ENCODE measurements around the gene EVI5L. TPM values are rescaled to one million over a fixed set of nuclear protein-coding genes. Genes with fewer than 3 reads are reported as not detected.

The EVI5L gene
- total RNA-seq, 2 experiments from 2014 or later = 5.2 to 6.0 TPM

DNA sequence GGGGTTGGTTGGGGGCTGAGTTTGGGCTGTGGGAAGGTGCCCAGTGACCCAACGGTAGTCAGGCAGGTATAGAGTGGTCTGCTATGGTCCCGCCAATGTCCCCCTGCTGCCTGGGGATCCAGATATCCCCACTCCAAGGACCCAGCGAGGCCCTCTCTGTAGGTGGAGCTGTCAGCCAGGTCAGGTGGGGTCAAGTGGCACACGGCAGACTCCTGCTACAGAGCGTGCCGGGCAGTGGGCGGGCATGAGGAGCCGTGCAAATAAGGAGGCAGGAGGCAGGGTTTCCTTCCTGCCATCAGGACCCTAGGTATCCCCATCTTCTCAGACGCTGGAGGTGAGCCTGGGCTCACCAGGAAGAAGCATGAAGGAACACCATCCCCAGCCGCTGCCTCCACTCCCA is 14.9 kb downstream of the EVI5L start:
- H3K4me1 ChIP-seq (ENCODE audit: insufficient read depth, low read length) = no peaks in the 10 kb centered on the region
- intact Hi-C loops (cut with DNase I, micrococcal nuclease) = no loop called here
- H3K36me3 ChIP-seq (ENCODE audit: insufficient read depth, low read length) = no peaks in the 10 kb centered on the region
- CTCF ChIA-PET = no interaction called here
- TF ChIP-seq, protein P1, sequence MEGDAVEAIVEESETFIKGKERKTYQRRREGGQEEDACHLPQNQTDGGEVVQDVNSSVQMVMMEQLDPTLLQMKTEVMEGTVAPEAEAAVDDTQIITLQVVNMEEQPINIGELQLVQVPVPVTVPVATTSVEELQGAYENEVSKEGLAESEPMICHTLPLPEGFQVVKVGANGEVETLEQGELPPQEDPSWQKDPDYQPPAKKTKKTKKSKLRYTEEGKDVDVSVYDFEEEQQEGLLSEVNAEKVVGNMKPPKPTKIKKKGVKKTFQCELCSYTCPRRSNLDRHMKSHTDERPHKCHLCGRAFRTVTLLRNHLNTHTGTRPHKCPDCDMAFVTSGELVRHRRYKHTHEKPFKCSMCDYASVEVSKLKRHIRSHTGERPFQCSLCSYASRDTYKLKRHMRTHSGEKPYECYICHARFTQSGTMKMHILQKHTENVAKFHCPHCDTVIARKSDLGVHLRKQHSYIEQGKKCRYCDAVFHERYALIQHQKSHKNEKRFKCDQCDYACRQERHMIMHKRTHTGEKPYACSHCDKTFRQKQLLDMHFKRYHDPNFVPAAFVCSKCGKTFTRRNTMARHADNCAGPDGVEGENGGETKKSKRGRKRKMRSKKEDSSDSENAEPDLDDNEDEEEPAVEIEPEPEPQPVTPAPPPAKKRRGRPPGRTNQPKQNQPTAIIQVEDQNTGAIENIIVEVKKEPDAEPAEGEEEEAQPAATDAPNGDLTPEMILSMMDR (IDR thresholded peaks at IDR 0.05) = no peak
- H3K4me1 Mint-ChIP-seq (ENCODE audit: low read depth) = no peaks in the 10 kb centered on the region
- H3K9me3 Mint-ChIP-seq = no peaks in the 10 kb centered on the region
- no peak overlapping the region for H3K4me3 Mint-ChIP-seq
- DNase-seq (no peak), ATAC-seq (ENCODE audit: poor library complexity) (no peak)
- no peak overlapping the region for H3K4me3 ChIP-seq (ENCODE audit: low read length)
- no peak overlapping the region for H3K27ac ChIP-seq (ENCODE audit: low read depth in 1 of 2, low read length in 2 of 2)
- POLR2A ChIA-PET = no interaction called here
- no peaks in the 10 kb centered on the region for H3K27me3 Mint-ChIP-seq
- H3K27ac Mint-ChIP-seq = no peak overlapping the region
- no peaks in the 10 kb centered on the region for H3K27me3 ChIP-seq (ENCODE audit: control insufficient read depth in 1 of 2, insufficient read depth in 2 of 2, low read length in 2 of 2)
- H3K36me3 Mint-ChIP-seq (ENCODE audit: low read depth) = no peaks in the 10 kb centered on the region
- H3K9me3 ChIP-seq (ENCODE audit: control insufficient read depth in 1 of 2, insufficient read depth in 1 of 2, low read length in 2 of 2) = no peaks in the 10 kb centered on the region

DNA sequence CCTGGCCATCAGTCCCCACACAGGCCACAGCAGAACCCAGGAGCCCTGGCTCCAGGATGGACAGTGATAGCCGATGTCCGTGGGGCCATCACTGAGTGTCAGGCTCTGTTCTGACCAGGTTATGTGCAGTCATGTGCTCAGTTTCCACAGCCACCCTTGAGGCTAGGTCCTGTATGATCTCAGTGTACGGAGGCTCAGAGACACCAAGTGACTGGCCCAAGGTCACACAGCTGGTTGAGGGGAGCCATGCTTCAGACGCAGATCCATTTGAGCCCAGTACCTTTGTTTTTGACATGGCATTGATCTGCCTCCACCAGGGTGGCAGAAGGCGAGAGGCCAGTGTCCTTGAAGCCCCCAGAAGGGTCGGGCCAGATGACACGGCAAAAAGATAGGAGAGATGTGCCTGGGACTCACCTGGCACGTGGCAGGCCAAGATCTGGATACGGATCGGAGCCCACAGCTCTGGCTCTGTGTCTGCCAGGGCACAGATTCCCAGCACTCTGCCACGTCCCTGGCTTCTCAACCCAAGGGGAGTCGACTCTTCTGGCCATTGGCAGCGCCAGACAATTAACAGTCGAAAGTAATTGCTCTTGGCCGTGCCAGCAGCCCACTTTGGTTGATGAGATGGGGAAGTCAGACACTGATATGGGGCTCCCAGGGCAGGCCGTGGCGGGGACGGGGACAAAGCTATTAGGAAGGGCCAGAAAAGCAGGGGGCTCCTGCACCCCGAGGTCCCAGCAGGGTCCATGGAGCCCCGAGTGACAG is 15.6 kb downstream of the EVI5L start:
- intact Hi-C loops (cut with DNase I, micrococcal nuclease) = no loop called here
- DNase-seq = no peak
- POLR2A ChIA-PET = no interaction called here
- no peaks in the 10 kb centered on the region for H3K27me3 Mint-ChIP-seq
- H3K4me3 ChIP-seq (ENCODE audit: low read length) = no peak overlapping the region
- H3K9me3 ChIP-seq (ENCODE audit: control insufficient read depth in 1 of 2, insufficient read depth in 1 of 2, low read length in 2 of 2) = no peaks in the 10 kb centered on the region
- H3K36me3 ChIP-seq (ENCODE audit: insufficient read depth, low read length) = no peaks in the 10 kb centered on the region
- no peaks in the 10 kb centered on the region for H3K4me1 Mint-ChIP-seq (ENCODE audit: low read depth)
- no peak overlapping the region for H3K27ac ChIP-seq (ENCODE audit: low read depth in 1 of 2, low read length in 2 of 2)
- CTCF ChIA-PET = no interaction called here
- no peak for ATAC-seq (ENCODE audit: poor library complexity)
- TF ChIP-seq, protein P1 (IDR thresholded peaks at IDR 0.05) = no peak
- H3K9me3 Mint-ChIP-seq = no peaks in the 10 kb centered on the region
- no peaks in the 10 kb centered on the region for H3K36me3 Mint-ChIP-seq (ENCODE audit: low read depth)
- no peak overlapping the region for H3K4me3 Mint-ChIP-seq
- H3K27ac Mint-ChIP-seq = no peak overlapping the region
- no peaks in the 10 kb centered on the region for H3K27me3 ChIP-seq (ENCODE audit: control insufficient read depth in 1 of 2, insufficient read depth in 2 of 2, low read length in 2 of 2)
- no peaks in the 10 kb centered on the region for H3K4me1 ChIP-seq (ENCODE audit: insufficient read depth, low read length)

DNA sequence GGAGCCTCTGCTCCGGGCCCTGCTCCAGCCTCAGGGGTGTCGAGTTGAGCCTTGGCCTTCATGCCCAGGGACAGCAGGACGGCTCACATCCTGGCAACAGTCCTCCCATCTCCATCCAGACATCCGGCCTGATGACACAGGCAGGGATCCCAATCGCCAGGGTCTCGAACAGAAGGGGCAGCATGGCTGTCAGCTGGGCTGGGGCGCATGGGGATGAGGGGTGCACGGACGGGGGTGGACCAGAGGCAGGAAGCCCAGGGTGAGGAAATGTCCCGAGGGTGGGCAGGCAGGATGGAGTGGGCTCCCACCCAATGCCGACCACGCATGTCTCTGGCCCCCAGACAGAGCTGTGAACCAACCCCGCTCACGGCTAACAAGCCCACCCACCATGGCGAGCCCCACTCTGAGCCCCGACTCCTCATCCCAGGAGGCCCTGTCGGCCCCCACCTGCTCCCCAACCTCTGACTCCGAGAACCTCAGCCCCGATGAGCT is 16.2 kb downstream of the EVI5L start:
- no peaks in the 10 kb centered on the region for H3K4me1 ChIP-seq (ENCODE audit: insufficient read depth, low read length)
- no peaks in the 10 kb centered on the region for H3K27me3 ChIP-seq (ENCODE audit: control insufficient read depth in 1 of 2, insufficient read depth in 2 of 2, low read length in 2 of 2)
- ATAC-seq (ENCODE audit: poor library complexity) = no peak
- no peak overlapping the region for H3K27ac ChIP-seq (ENCODE audit: low read depth in 1 of 2, low read length in 2 of 2)
- intact Hi-C loops (cut with DNase I, micrococcal nuclease) = no loop called here
- H3K27ac Mint-ChIP-seq = no peak overlapping the region
- H3K4me3 Mint-ChIP-seq = no peak overlapping the region
- H3K9me3 ChIP-seq (ENCODE audit: control insufficient read depth in 1 of 2, insufficient read depth in 1 of 2, low read length in 2 of 2) = no peaks in the 10 kb centered on the region
- TF ChIP-seq, protein P1 (IDR thresholded peaks at IDR 0.05) = no peak
- H3K36me3 Mint-ChIP-seq (ENCODE audit: low read depth) = no peaks in the 10 kb centered on the region
- no peak for DNase-seq
- H3K36me3 ChIP-seq (ENCODE audit: insufficient read depth, low read length) = no peaks in the 10 kb centered on the region
- no peaks in the 10 kb centered on the region for H3K4me1 Mint-ChIP-seq (ENCODE audit: low read depth)
- H3K4me3 ChIP-seq (ENCODE audit: low read length) = no peak overlapping the region
- ChIA-PET CTCF (no interaction called here), POLR2A (no interaction called here)
- no peaks in the 10 kb centered on the region for H3K9me3 Mint-ChIP-seq
- H3K27me3 Mint-ChIP-seq = no peaks in the 10 kb centered on the region
